ENCODE data around the gene PNCK.

PNCK gene

DNA sequence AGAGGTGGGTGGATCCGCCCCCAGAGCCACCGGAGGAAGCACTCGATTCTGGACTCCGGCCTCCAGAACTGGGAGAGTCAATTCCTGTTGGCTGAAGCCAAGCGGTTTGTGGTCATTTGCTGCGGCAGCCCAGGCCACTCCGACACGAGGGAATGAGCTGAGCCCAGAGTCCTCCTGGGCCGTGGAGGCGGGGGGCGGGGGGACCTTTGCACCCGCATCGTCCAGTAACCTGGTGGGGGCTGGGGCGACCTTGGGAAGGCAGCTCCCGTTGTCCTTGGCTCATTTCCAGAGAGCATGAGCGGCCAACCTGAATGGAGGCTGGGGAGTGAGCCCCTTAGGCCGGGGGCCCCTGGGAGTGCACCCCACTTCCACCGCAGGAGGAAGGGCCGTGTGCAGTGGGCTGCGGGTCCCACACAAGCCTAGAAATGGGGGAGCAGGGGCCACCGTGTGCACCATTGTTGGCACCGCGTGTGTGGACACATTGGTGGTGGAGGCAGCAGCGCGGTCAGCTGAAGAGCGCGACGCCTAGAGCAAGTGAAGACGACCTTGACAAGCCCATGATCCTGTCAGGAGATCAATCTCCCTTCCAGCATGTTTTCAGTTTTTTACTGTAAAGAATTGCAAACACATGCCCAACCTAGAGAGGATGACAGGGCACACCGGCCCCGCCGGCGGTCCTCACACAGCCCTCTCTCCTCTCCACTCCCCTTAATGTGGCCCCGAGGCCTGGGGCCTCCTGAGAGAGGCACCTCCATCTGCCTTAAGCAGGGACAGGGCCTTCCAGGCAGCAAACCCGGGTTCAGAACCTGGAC is 46.5 kb downstream of the PNCK start:
- no peak for ATAC-seq

DNA sequence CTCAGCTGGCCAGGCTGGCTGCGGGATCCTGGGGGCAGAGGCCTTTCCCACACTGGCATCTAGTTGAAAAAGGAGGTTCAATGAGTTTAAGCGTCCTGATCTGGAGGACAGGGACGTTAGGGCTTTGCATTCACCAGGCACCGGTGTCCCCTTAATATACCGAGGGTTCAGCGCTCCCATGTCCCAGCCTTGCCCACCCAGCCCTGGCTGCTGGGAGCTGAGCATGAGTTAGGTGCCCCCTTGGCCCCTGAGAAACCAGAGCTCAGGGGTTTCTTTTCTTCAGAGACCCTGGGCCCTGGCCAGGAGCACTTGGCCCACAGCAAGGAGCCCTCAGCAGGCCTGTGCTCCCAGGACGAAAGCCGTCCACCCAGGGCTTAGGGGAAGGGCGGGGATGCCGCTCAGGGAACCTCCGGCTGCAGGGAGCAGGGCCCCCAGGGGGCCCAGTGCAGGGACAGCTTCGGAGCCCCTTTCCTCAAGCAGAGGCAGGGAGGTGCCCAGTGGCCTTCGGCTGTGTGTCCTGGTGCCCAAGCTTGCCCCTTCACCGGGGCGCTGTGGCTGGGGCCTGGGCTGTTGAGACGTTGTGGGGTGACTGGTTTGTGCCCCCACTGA is 47.5 kb downstream of the PNCK start:
- ATAC-seq = no peak

DNA sequence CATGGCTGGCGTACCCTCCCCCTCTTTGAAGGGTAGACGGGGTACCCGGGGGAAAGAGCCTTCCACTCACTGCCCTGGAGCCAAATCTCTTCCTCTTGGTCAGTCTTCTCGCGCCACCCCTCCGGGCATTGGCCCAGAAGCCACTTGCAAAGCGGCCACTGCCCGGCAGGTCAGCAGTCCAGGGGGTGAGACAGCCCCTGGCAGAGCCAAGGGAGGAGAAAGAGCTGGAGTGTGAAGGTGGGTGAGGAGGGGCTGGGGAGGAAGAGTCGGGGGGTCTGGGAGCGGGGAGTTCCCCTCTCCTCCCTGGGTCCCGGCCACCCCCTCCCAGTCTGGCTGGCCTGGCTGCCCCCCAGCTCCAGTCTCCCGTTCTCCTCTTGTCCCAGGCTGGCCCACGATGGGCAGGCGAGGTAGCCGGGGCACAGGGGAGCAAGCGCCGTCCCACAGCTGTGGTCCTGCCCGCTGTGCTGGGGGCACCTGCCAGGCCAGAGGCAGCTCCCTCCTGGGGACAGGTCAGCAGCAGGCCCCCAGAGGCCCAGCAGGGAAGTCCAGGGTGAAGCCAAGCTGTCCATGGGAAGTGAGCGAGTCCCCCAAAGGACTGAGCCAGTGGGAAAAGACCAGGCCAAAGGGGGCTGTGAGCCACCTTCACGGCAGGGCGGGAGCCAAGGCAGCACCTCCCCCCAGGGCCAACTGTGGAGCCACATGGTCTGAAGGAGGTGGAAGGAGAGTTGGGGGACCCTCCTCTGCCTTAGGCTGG is 48.2 kb downstream of the PNCK start:
- ATAC-seq = no peak

DNA sequence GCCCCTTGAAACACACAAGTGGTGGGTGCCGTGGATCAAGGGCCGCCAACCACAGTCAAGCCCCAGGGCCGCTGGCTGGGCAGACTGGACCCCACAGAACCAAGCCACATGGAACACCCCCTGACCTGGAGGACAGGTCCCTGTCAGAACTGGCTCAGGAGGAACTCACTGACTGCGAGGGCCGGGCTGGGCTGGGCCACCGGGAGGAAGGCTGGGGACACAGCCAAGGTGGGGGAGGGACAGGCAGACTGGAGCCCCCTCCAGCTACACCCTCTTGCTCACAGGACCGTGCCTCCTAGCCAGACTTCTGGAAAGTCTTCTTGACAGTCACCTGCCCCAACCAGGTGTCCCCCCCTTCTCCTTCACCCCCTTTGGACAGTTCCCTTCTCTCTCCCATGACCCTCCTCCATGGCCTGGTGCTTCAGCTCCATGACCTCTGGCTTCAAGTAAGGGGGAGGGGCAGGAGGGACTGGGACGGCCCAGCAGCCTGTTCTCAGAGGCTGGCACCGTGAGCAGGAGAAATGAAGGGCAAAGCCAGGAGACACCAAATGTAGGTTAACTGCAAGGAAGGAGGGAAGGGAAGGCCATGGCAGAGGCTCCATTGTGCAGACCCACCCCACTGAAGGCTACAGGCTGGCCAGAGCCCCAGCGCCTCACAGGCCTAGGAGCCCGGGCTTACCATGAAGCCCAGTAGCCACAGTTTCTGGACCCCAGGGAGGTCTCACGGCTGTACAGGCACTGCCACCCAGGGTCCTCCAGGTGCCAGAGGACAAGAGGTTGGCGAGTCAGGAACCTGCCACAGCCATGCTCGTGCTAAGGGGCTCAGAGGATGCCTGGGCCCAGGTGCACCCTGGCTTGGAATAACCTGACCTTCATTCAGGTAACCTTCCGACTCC is 49.2 kb downstream of the PNCK start:
- ATAC-seq = no peak

DNA sequence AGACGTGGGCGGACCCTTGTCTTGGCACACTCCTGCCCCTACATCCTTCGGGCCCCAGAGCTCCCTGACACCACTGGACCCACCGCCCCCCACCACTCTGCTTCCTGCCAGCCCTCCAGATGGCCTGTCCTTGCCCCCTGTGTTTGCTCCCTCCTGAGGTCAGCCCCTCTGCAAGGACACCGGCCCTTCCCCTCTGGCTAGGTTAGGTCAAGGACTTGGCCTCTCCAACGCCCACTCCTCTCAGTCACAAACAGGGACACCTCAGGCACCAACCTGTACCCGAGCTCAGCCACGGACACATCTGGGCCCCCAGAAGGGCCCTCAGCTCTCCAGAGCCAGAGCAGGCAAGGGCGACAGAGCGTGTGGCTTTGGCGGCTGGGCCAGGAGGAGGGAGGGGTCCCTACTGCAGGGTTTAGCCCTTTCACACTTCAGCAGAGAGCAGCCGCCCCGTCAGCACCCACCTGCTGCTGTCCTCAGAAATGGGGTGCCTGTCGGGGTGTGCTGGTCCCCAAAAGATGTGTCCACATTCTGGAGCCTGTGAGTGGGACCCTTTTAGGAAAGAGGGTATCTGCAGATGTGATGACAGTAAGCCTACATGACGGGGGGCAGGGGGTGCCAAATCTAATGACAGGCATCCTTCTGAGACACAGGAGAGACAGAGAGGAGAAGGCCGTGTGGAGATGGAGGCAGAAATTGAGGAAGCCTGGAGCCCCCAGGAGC is 50.1 kb downstream of the PNCK start:
- no peak for ATAC-seq

DNA sequence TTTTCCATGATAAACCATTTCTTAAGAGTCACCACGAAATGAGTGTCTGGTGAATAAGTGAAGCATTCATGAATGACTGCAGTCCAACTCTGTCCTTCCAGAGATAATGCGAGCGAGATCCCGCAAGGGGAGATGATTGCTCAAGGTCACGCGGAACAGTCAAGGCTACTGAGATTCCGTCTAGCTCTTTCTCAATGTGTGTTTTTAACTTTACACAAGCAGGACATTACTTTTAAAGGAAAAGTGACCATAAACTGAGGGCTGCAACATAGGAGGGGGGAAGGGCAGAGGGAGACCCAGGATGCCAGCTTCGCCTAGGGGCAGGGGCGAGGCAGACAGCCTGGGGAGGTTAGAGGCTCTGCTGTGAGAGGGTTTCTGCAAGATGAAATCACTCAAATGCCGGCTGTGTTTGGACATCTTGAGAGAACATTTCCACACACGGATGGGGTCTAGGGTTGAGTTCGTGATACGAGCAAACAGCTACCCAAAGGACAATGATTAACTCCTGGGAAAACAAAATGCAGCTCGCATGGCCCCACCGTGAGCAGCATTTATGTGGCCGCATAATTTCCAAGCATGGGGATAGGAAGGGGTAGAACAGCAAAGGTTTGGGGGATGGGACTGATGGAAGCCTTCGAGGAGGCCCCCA is 50.8 kb downstream of the PNCK start:
- ATAC-seq = no peak

DNA sequence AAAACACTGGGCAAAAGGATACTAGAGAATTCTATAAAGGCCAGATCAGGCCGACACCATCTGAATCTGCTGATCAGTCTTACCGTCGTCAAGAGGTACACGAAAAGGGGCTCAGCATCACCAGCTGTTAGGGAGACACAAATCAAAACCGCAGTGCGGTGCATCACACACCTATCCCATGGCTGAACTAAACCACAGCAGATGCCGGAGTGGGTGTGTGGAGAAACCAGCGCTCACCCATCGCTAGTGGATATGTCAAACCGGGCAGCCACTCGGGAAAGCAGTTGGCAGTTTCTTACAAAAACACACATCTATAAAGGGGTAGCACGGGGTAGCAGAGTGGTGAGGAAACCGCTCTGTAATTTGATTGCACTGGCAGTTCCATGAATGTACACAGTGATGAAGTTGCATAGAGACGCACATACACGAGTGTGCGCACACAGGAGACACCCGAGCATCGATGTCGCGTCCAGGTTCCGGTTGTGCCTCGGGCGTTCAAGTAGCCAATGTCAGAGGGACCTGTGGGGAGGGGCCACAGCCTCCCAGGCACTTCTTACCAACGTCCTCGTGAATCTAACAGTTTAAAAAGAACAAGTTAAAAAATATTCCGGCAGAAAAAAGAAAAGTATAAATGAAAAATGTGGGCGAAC is 51.5 kb downstream of the PNCK start:
- ATAC-seq = no peak

DNA sequence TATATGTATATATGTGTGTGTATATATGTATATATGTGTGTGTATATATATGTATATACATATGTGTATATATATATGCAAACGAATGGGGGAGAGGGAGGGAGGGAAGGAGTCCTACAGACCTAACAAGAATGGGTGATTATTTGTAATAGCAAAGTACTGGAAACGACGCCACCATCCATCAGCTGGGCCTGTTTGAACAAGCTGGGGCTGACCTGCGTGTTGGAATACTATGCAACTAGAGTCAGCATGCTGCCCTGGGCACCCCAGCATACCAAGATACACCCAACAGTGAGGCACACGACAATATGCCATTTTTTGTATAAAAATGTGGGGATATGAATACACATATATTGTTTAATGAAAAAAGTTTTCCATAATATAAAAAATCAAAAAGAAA is 53.0 kb downstream of the PNCK start:
- ATAC-seq = no peak
